GM19452 (cell line): ENCODE results near the gene FSHR.

Experiments
- ATAC-seq: cut with Tn5 transposase; IDR thresholded peaks from one replicate; pipeline ENCODE4 v1.9.1; 2021; ENCODE audit not compliant: unreplicated experiment

FSHR gene

DNA sequence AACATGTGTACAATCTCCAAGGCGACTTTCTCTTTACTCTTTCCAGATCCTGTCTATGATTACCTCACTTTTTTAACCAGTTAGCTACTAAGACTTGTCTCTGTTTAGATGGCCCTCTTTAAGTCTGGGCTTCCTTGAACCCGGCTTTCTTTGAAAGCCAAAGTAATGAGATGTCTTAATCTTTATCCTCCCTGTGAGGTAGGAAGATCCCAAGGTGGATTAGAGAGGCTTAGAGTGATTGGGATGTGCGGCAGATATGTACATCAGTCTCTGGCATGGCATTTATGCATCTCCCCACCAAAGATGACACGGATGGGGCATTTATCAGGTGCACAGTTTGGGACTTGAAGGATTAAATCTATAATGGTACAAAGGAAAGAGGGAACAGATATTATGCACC lies 186.3 kb downstream of the FSHR start:
- ATAC-seq: no peak

DNA sequence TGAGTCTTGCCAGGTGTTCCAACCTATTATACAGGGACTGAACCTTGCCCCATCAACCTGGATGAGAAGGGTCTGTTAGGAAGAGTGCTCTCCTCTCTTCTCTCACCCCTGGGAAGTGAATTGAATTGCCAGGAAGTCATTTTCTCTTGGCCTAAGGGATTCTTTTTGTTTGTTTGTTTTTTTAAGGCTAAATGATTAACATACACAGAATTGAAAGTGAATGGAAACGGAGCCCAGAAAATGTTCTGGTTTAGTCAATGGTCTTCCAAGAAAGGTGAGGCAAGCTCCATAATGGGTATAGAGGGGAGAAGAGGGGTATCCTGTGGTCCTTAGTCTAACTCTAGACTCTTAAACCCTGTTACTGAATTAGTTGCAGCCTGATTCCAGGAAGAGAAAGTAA lies 189.1 kb downstream of the FSHR start:
- ATAC-seq: no peak

DNA sequence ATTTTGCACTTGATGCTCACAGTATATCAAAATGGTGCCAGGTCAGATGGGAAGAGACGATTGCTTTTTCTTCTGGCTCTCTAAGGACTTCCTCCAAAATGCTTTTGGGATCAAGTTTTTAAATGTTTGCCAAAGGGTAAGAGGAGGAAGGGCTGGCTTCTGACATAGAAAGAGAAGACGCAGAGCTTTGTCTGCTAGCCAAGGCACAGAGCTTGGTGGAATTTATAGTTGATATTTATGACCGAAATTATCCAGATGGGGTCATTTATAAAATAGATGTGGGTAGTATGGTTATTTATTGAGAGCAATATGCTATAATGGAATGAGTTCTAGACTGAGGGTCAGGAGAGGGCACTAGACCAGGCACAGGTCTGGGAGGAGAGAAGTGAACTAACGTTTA lies 193.3 kb downstream of the FSHR start:
- ATAC-seq: no peak

DNA sequence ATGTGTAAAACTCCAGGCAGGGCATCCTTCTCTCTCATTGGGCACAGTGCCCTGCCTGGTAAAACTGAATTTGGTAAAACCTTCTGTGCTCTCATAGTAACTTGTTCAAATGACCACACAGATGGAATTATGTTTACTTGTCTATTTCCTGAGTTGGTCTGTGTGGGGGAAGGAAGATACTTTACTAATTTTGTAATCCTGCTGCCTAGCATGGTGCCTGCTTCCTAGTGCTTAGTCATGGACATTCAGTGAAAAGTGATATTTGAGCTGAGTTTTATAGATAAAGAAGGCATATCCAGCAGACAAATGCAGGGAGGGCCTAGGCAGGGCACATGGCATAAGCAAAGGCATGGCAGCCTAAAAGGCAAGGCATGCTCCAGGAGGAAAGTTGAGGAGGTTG lies 199.4 kb downstream of the FSHR start:
- no peak for ATAC-seq

DNA sequence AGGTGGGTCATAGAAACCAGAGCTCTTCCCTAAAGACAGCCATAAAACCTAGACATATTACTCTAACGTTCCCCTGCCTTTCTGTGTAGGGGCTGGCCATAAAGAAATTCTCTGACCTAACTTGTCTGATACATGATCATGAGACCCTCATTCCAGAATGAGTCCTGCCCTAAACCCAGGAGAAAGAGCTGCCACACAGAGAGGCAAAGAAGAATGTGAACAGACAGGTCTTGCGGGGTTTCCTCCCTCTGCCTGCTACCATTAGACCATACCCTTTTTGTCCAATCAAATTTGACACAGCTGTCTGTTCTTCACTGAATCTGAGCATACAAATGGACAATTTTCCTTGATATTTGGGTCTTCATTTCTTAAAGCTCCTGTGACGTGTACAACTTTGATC lies 200.0 kb downstream of the FSHR start:
- no peak for ATAC-seq

DNA sequence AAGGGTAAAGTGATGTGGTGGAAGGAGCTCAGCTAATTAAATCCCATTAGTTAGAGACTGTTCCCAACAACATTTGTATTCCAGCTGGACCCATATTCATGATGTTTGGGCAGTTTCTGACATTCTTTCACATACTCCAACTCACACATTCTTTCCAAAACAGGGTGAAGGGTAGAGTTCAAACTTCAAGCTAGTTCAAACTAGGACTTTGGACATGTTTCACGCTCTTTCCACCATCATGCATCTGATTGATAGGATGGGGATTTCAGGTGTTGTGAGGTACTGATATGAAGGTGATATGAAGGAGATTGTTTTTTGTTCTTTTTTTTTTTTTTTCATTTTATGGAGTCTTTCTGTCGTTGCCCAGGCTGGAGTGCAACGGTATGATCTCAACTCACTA lies 201.7 kb downstream of the FSHR start:
- no peak for ATAC-seq

DNA sequence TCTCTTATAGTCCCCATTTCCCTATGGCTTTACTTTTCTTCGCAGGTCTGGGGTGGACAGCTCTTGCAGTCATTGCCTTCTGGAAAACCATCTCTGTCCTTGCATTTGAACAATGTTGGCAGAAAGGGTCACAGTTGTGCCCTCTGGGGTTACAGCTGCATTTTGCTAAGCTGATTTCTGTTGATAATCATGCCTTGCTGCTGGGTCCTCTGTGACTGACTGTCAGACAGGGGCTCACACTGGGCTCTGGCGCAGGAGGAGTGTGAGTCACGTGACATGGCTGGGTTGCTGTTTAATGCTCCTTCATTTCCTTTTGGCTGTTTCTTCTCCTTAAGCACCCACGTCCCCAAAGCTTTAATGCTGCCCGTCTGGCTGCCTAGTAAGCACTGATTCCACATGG lies 202.2 kb downstream of the FSHR start:
- ATAC-seq: no peak

DNA sequence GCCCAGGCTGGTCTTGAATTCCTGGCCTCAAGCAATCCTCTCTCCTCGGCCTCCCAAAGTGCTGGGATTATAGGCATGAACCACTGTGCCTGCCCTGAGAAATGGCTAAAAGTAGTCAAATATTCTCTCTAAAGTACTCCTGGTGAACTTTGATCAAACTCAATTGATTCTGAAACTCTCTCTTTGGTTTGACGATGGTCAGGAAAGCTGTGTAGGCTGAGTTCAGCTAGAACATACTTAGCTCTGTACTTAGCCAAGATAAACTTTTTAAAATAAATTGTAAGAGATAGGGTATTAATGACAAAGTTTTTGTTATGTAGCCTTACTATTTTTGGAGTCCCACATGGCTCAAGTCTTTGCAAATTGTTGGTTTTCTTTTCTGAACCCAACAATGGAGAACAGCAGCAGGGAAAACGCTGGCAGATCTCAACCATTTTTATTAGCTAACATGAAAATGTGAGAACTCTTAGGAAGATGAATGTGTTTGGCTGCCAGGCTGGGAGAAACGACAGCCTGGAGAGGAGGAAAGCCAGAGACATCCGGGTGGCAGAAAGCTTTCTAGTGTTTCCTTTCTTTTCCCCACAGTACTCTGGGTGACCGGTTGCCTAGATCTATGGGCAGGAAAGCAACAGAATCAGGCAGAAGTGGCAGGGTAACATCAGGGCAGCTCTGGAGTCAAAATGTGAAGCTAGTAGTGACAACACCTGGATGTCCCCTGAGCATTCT lies 205.8 kb downstream of the FSHR start:
- no peak for ATAC-seq

DNA sequence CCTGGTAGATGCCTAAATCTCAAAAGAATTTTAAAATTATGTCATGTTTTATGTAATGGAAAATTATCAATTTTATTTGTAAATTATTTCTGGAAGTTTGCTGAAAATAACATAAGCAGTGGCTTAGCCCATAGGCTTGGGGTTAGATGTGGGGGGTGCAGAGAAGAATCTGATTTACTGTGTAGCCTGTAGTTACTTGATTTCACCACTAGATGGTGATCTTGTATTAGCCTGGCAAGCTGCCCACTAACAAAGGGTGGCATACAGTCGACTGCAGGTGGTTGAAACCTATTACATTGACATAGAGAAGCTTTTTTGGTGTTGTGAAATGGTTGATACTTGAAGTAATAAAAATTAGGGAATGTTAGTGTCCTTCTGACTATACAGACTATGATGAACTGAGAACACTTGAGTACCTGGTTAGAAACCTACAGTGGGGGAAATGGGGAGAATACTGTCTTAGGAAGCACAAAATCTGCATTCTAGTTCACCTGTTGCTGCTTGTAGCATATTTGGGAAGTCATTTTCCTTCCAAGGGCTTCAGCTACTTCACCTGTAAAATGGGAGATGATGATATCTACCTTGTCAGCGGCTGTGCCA lies 207.8 kb downstream of the FSHR start:
- ATAC-seq: peak; percentile 88

DNA sequence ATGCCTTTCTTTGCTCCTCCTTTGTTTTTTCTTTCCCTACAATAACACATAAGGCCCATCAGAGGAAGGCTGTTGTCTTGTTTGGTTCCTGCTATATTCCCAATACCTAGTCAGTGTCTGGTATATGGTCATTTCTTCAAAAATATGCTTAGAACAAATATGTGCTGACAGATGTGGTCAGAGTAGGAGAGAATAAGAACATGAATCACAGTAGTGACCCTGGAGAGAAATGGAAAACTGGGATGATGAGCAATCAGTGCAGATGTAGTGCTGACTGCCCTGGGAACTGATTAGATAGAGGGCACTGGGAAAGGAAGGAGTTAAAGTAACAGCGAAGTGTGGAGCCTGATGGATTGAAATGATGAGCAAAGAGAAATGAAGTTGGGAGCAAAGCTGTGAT lies 209.4 kb downstream of the FSHR start:
- no peak for ATAC-seq

DNA sequence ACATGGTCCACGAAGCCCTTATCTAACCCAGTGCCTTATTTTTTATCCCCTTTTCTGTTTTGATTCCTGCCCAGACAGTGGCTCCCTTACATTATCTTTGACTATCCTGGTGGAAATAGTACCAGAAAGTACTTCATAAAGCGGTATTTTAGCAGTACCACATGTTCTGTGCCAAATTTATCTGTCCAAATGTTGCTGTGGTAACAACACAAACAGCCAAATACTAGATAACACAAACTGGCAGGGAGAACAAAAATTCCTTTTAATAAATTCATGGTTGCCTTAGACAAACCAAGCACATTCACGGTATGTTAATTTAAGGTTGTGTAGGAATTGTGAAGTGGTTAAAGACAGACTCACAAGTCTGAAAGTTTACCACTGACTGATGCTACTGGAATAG lies 210.9 kb downstream of the FSHR start:
- ATAC-seq: no peak

DNA sequence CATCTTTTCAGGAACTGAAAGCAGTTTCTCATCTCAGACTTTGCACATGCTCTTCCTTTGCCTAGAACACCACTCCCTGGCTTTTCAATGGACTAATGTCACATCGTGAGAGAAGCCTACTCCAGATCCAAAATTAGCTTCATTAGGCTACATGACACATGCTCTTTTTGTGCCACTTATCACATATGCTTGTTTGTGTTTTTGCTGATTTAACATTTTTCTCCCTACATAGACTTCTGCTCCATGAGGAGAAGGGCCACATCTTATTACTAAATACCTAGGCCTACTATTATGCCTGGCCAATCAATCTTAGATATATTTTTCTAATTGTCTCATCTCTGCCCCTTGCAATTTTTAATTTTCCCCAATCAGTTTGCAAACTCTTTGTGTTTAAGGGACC lies 212.4 kb downstream of the FSHR start:
- no peak for ATAC-seq

DNA sequence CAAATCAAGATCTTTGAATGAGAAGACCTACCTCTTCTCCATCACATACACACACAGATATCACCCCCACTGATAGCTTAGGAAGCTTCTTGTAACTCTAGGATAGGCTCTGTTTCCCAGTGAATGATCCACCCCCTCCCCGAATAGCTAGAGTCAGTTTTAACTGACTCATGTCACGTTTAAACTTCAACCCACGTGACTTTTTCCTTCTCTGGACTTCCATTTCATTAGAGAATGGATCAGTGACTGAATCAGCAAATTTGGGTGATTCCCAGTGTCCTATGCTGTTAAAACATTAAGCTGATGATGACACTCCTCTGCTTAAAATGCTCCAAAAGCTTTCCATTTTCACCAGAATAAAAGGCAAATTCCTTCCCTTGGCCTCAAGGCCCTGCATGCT lies 212.9 kb downstream of the FSHR start:
- no peak for ATAC-seq

DNA sequence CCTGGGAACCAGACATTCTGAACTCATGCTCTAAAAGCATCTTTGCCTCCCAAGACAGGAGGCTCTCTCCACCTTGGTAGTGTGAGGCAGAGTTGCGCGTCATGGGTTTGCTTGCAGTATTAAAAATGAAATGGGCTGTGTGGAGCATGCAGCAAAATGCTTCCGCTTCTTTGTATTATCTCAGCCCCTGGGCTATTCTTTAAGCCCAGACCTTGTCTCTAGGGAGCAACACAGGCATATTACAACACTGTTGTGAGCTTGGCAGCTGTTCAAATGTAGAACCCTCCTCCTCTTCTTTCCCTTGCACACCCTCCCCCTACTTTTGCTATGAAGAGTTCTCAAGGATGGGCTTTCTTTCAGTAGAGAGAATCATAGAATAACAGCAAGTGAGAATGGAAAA lies 213.7 kb downstream of the FSHR start:
- ATAC-seq: no peak

DNA sequence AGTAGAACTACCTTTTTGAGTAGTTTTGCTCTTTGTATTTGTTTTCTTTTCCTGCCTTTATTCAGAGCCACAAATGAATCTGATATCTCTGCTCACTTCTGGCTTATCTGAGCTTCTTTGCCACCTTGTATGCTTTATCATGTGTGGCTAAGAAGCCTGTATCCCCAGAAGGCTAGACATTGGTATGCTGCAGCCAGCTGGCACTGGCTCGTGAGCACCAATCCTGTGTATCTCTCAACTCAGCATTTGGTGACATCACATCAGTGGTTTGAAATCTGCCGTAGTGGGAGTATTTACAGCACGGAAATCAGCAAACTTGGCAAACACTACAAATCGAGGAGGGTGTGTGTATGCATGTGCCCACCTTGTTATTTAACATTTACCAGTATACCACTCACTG lies 215.1 kb downstream of the FSHR start:
- ATAC-seq: no peak

DNA sequence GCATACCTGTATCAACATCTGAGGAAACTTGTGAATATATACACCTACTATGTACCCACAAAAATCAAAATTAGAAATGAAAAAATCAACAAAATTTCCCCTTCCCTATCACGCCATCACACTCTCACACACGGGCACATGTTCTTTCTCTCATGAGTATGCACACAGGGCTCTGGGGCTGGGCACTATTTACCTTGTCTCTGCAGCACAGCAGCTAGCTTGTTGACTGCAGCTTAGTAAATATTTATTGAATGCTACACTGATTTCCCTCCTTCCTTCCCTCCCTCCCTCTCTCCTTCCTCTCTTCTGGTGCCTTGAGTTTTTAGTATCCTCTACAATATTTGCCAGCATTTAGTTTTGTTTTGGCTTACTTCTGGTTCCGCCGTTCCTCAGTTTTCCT lies 216.1 kb downstream of the FSHR start:
- no peak for ATAC-seq

DNA sequence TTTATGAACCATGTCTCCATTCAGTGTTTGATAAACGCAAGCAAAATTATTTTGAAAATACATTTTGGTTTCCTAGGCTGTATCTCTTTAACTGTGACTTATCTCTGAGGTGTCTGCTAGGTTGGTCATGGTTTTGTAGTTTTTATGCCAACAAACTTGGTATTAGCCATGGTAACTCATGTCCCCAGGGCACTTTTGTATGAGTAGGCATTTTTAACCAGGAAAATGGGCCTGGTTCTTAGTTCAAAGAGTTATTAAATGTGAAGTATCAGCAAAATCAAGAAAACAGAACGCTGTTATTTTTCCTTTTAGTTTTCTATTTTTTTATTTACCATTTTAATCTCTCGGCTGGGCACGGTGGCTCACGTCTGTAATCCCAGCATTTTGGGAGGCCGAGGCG lies 219.5 kb downstream of the FSHR start:
- no peak for ATAC-seq

DNA sequence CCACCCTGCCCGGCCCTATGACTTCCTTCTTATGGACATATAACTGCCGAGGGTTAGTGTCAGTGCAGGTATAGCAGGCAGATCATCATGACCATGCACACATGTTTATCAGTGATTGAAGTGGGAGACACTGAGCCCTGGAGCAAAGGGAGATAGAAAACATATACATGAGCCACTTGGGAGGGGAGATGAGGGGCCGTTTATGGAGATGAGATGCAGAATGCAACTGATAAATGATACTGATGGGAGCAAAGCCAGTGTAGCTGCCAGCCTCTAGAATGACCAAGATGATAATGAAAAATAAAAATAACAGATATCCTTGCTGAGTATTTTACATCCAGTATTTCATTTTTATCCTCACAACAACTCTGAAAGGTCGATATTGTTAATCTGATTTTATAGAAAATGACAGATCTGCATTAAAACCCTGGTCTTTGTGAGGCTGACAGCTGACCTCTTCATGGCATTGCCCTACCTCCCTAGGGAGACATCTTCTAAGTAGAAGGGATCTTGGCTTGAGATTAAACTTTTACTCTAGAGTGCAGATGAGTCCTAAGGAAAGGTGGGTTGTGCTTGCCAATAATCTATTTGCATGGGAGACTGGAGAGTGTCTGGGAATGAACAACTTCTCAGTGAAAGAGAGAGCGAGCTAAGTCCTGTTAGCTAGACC lies 220.4 kb downstream of the FSHR start:
- ATAC-seq: no peak

DNA sequence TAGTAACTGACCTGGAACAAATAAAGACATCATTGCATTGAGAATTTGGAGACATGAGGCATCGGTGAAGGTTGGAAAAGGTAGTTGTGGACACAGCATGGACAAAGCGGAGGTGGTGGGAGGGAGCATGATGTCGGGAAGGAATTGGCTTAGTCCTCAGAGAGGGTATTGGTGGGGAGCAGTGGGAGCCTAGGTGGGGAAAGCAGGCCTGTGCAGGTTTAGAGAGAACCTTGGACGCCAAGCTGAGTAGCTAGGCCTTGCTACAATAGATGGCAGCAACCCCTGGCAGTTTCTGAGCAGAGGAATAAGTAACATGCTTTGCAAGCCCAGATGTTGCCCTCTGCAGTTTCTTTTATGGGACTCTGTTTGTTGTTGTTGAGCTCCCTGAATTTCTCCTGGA lies 221.6 kb downstream of the FSHR start:
- no peak for ATAC-seq

DNA sequence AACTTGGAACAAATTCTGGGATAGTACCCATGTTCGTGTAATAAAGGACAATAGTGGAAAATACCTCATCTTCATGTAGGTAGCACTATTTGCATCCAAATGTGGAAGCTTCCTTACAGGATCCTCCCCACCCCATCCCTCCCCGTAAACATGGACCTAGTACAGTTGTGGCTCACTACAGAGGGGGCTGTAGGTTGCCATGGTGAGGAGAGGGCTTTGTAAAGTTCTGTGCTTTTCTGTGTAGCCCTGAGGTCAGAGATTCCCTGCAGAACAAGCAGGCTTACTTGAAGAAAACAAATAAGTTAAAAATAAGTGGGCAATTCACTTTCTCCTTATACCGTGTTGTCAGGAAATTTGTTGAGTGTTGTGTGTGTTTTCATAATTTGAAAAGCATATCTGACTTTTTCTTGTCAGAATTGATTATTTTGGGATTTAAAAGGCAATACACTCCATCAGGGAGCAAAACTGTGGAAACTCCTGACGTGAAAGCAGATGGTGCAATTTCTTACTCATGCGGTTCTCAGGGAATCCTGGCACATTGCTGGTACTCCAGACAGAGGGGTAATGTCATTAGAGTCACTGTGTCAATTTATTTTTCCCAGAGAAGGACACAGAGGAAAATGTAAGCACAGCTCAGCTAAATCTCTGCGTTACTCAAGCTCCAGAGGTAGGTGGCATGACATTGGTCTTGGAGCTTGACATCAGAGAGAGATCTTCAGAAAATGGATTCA lies 224.6 kb downstream of the FSHR start:
- no peak for ATAC-seq

DNA sequence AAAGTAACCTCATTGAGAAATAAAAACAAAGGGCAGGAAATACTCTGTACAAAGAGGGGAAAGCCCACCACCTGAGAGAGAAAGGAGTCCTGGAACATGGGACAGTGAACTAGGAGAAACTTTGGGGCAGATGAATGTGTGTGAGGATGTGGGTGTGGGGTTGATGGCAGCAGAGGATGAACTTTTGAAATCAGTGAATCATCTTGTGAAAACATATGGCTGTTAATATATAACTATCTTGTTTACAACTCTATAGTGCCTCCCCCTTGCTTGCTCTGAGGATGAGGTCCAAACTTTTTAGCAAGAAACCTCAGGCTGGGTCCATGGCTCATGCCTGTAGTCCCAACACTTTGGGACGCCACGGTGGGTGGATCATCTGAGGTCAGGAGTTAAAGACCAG lies 227.0 kb downstream of the FSHR start:
- ATAC-seq: no peak

DNA sequence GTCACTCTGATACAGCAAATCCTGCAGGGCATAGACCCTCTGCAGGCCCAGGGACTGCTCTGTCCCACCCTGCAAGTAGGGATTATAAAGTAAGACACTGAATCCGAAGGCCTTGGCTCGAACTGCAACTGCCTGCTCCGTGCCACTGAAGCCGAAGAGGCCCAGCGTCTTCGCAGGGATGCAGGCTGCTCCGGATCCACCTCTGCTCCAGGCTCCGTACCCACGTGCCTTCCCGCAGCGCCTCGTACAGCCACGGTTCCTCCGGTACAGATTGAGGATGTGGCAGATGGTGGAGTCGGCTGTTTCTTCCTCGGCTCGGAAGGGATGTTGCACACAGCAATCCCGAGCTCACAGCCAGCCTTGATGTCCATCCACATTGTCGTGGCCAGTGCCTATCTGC lies 238.4 kb downstream of the FSHR start:
- no peak for ATAC-seq
